ENCODE measurements around the gene NUCB1.
A peak's percentile ranks its signal among the peaks of the same experiment; 100 is the strongest.

DNA sequence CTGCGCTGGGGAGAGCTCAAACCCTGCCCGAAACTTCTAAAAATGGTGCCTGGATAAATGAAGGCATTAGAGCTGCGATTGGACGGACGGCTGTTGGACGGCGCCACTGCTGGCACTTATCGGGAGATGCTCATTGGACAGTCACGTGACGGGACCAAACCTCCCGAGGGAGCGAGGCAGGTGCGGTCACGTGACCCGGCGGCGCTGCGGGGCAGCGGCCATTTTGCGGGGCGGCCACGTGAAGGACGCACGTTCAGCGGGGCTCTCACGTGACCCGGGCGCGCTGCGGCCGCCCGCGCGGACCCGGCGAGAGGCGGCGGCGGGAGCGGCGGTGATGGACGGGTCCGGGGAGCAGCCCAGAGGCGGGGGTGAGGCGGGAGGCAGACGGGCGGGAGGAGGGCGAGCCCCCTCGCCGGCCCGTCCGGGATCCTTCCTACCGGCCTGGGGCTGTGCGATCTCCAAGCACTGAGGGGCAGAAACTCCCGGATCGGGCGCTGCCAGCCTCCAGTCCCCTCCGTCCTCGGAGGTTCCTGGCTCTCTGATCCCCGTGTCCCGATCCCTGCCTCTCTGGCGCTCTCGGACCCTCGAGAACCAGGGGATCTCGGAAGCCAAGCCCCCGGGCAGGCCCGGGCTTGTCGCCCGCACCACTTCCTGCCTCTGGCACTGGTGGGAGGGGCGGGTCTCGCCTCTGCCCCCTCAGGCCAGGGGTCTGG, 54.6 kb downstream of the NUCB1 start, which contains the start of gene BAX:
- TF ChIP-seq OVOL2 (CRISPR knock-in tag; IDR thresholded peaks at IDR 0.05; ENCODE audit: borderline replicate concordance) (no peak), KAT7 (CRISPR knock-in tag; IDR thresholded peaks at IDR 0.05; ENCODE audit: borderline replicate concordance) (no peak; the same call in 1 of the 2 replicates), TEAD4 (CRISPR knock-in tag; IDR thresholded peaks at IDR 0.05) (no peak), CTCF (IDR thresholded peaks at IDR 0.05) (no peak), NR1H2 (CRISPR knock-in tag; IDR thresholded peaks at IDR 0.05) (no peak), ZNF423 (CRISPR knock-in tag; IDR thresholded peaks at IDR 0.05) (no peak), ZNF138 (CRISPR knock-in tag; conservative IDR thresholded peaks at IDR 0.05) (no peak), SP1 (CRISPR knock-in tag; conservative IDR thresholded peaks at IDR 0.05) (peak; percentile 65), FOXP1 (CRISPR knock-in tag; IDR thresholded peaks at IDR 0.05; ENCODE audit: borderline replicate concordance) (no peak), MYBL2 (CRISPR knock-in tag; IDR thresholded peaks at IDR 0.05) (0 out of 2 replicates have a peak, but pooled peaks have one; percentile 74), JUN (CRISPR knock-in tag; IDR thresholded peaks at IDR 0.05) (no peak)
- TF ChIP-seq, protein P1, sequence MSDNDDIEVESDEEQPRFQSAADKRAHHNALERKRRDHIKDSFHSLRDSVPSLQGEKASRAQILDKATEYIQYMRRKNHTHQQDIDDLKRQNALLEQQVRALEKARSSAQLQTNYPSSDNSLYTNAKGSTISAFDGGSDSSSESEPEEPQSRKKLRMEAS (CRISPR knock-in tag; IDR thresholded peaks at IDR 0.05): peak; percentile 88
- TF ChIP-seq, protein P2, sequence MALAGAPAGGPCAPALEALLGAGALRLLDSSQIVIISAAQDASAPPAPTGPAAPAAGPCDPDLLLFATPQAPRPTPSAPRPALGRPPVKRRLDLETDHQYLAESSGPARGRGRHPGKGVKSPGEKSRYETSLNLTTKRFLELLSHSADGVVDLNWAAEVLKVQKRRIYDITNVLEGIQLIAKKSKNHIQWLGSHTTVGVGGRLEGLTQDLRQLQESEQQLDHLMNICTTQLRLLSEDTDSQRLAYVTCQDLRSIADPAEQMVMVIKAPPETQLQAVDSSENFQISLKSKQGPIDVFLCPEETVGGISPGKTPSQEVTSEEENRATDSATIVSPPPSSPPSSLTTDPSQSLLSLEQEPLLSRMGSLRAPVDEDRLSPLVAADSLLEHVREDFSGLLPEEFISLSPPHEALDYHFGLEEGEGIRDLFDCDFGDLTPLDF (CRISPR knock-in tag; IDR thresholded peaks at IDR 0.05): no peak
- TF ChIP-seq, protein P3, sequence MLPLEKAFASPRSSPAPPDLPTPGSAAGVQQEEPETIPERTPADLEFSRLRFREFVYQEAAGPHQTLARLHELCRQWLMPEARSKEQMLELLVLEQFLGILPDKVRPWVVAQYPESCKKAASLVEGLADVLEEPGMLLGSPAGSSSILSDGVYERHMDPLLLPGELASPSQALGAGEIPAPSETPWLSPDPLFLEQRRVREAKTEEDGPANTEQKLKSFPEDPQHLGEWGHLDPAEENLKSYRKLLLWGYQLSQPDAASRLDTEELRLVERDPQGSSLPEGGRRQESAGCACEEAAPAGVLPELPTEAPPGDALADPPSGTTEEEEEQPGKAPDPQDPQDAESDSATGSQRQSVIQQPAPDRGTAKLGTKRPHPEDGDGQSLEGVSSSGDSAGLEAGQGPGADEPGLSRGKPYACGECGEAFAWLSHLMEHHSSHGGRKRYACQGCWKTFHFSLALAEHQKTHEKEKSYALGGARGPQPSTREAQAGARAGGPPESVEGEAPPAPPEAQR (CRISPR knock-in tag; IDR thresholded peaks at IDR 0.05): no peak

All from WTC11 (cell line).